Activated T-helper 1 cell treated with anti-CD3 and anti-CD28 coated beads, Interleukin-12 subunit alpha, Interleukin-12 subunit beta, Interleukin-2, Interleukin-4 antibody, amounts not matched to agents 30 ng/mL and 10 ng/mL and 1 ng/mL, durations not matched to agents 14 hours and 24 hours and 36 hours (primary cell): ENCODE results near the gene TMEM176B. TPM values are rescaled to one million over a fixed set of nuclear protein-coding genes. Genes with fewer than 3 reads are reported as not detected.
"Not testable (repeated sequence)": the region's sequence is repeated elsewhere in the genome, so short reads cannot be mapped to it uniquely, and the experiment has no call there.

ENCODE experiments used
- DNase-seq: peaks from one replicate; pipeline ENCODE4 v3.0.0; 2021; ENCODE audit warnings: low spot score
- H3K27ac Mint-ChIP-seq: one replicate; pipeline ENCODE4 v1.8.0; 2021; ENCODE audit warnings: mild to moderate bottlenecking, mixed read lengths
- H3K27me3 Mint-ChIP-seq: one replicate; pipeline ENCODE4 v1.8.0; 2022; ENCODE audit warnings: mild to moderate bottlenecking, moderate library complexity, mixed read lengths; ENCODE audit not compliant: insufficient read depth
- H3K36me3 Mint-ChIP-seq: one replicate; pipeline ENCODE4 v1.8.0; 2021; ENCODE audit warnings: low read depth, mixed read lengths
- H3K4me1 Mint-ChIP-seq: one replicate; pipeline ENCODE4 v1.8.0; 2021; ENCODE audit warnings: low read depth, mixed read lengths
- H3K4me3 Mint-ChIP-seq: one replicate; pipeline ENCODE4 v1.8.0; 2021; ENCODE audit warnings: mild to moderate bottlenecking, moderate library complexity, mixed read lengths
- H3K9me3 Mint-ChIP-seq: one replicate; pipeline ENCODE4 v1.8.0; 2021; ENCODE audit warnings: mixed read lengths
- intact Hi-C: fragments of 100-400 bp; cut with micrococcal nuclease; formaldehyde crosslinking; loops from one replicate; pipeline ENCODE4 v1.15.1; 2024
- total RNA-seq: library from RNA; stranded (reverse); gene quantifications from 2 replicates; pipeline ENCODE4 v1.2.3, GENCODE V29; 2022

Gene TMEM176B
- total RNA-seq, 1 donor from 2014 or later: not detected

GRCh38 chr7:150807616-150808438 is 7.7 kb upstream of the TMEM176B start:
- peaks cover 30% of the 10 kb centered on the region for H3K27me3 Mint-ChIP-seq
- DNase-seq, intact Hi-C loops, H3K27ac Mint-ChIP-seq, H3K9me3 Mint-ChIP-seq, H3K4me3 Mint-ChIP-seq, H3K36me3 Mint-ChIP-seq, H3K4me1 Mint-ChIP-seq: not testable (repeated sequence)

GRCh38 chr7:150806863-150807262 is 6.7 kb upstream of the TMEM176B start:
- H3K27me3 Mint-ChIP-seq: peaks cover 33% of the 10 kb centered on the region
- no peaks in the 10 kb centered on the region for H3K4me1 Mint-ChIP-seq
- intact Hi-C loops: no loop called here
- peaks cover 4% of the 10 kb centered on the region for H3K9me3 Mint-ChIP-seq
- no peaks in the 10 kb centered on the region for H3K36me3 Mint-ChIP-seq
- no peak overlapping the region for H3K4me3 Mint-ChIP-seq
- no peak overlapping the region for H3K27ac Mint-ChIP-seq
- DNase-seq: no peak

- Mint-ChIP-seq H3K36me3 (no peaks in the 10 kb centered on the region), H3K27me3 (peaks cover 32% of the 10 kb centered on the region), H3K9me3 (peaks cover 4% of the 10 kb centered on the region), H3K4me3 (no peak overlapping the region), H3K4me1 (no peaks in the 10 kb centered on the region), H3K27ac (no peak overlapping the region)
- no peak for DNase-seq
- intact Hi-C loops: no loop called here
These were observed 6.3 kb upstream of the TMEM176B start for GRCh38 chr7:150806454-150806853.

DNA sequence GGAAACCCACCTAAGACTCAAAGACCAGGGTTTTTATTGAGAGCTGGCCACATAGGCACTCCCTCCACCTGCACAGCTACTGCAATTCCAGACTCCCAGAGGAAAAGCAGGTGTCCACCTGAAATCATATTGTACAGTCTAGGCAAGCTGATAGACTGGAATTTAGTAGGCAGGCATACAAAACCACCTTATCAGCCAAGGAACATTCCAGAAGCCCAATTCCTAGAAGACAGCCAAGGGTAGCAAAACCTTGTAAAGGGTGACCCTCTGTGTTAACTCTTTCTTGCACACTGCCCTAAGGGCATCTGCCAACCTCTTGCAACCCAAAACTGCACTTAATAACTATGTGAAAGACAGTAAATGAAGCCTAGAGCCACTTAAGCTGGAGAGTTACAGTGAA is 5.7 kb upstream of the TMEM176B start:
- Mint-ChIP-seq H3K36me3 (no peaks in the 10 kb centered on the region), H3K4me1 (no peaks in the 10 kb centered on the region), H3K27me3 (peaks cover 35% of the 10 kb centered on the region), H3K27ac (no peak overlapping the region), H3K9me3 (peaks cover 4% of the 10 kb centered on the region), H3K4me3 (no peak overlapping the region)
- intact Hi-C loops: no loop called here
- no peak for DNase-seq

DNA sequence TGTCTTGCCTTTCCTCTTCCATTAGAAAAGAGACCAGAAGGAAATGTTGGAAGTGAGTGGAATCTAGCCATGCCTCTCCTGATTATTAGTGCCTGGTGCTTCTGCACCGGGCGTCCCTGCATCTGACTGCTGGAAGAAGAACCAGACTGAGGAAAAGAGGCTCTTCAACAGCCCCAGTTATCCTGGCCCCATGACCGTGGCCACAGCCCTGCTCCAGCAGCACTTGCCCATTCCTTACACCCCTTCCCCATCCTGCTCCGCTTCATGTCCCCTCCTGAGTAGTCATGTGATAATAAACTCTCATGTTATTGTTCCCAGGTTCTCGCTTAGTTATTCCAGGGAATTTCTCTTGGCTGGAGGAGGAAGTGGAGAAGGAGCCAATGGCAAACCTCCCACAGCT is 4.6 kb upstream of the TMEM176B start:
- H3K36me3 Mint-ChIP-seq: no peaks in the 10 kb centered on the region
- DNase-seq: no peak
- no peaks in the 10 kb centered on the region for H3K4me1 Mint-ChIP-seq
- H3K27me3 Mint-ChIP-seq: peaks cover 29% of the 10 kb centered on the region
- no peak overlapping the region for H3K4me3 Mint-ChIP-seq
- no peak overlapping the region for H3K27ac Mint-ChIP-seq
- peaks cover 4% of the 10 kb centered on the region for H3K9me3 Mint-ChIP-seq
- intact Hi-C loops: no loop called here

DNA sequence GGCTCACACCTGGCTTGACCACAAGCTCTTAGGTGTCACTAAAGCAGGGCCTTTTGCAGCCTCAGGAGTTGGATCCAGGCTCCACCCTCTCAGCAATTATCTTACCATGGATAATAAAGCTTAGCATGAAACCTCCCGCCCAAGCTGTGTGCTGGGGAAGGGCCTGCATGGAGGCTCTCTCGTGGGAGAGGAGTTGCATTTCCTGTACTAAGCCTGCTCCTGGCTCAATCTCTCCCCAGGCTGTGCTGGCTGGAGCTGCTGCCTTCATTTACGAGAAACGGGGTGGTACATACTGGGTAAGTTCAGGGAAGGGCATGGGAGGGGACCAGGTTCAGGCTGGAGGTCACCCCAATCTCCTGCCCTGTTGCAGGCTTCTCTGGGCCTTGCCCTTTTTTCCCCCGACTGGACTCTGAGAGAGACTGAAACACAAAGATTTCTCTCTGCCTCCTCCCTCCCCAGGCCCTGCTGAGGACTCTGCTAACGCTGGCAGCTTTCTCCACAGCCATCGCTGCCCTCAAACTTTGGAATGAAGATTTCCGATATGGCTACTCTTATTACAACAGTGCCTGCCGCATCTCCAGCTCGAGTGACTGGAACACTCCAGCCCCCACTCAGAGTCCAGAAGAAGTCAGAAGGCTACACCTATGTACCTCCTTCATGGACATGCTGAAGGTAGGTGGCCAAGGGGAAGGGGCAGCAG is 3.1 kb upstream of the TMEM176B start:
- DNase-seq: no peak
- Mint-ChIP-seq H3K4me1 (no peaks in the 10 kb centered on the region), H3K36me3 (no peaks in the 10 kb centered on the region), H3K27me3 (peaks cover 39% of the 10 kb centered on the region), H3K27ac (no peak overlapping the region), H3K9me3 (peaks cover 4% of the 10 kb centered on the region), H3K4me3 (no peak overlapping the region)
- intact Hi-C loops: no loop called here

GRCh38 chr7:150801946-150802771 is 2.0 kb upstream of the TMEM176B start:
- H3K27me3 Mint-ChIP-seq: peaks cover 47% of the 10 kb centered on the region
- H3K27ac Mint-ChIP-seq: no peak overlapping the region
- intact Hi-C loops: no loop called here

DNA sequence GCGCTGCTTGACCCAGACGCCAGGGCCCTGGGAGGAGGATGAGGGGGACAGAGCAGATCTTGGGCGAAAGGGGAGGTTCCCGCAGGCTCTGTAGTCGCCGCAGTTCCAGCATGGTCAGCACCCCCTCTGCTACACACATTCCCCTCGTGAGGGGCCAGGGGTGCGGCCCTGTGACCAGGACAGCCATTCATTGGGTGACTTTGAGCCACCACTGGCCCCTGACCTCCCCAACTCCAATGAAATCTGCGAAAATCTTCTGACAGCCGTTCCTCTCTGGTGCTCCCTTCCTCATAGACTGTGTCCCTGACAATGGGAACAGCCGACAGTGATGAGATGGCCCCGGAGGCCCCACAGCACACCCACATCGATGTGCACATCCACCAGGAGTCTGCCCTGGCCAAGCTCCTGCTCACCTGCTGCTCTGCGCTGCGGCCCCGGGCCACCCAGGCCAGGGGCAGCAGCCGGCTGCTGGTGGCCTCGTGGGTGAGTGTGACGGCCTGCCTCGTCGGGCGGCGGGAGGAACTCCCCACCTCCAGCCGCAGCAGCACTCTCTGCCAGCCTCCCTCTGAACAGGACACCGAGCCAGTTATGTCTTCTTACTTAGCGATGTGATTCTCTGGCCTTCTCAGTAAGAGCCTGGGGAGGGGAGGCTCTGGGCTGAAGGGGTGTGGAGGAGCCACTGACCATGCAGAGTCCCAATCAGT is 1.2 kb upstream of the TMEM176B start:
- H3K27me3 Mint-ChIP-seq: peaks cover 49% of the 10 kb centered on the region
- peaks cover 3% of the 10 kb centered on the region for H3K9me3 Mint-ChIP-seq
- no peaks in the 10 kb centered on the region for H3K4me1 Mint-ChIP-seq
- intact Hi-C loops: no loop called here
- peak overlapping the region; percentile 26 for H3K4me3 Mint-ChIP-seq
- no peaks in the 10 kb centered on the region for H3K36me3 Mint-ChIP-seq
- no peak overlapping the region for H3K27ac Mint-ChIP-seq
- DNase-seq: no peak

More at GRCh38 chr7:150801946-150802771, 2.0 kb upstream of the TMEM176B start:
- DNase-seq: no peak
- peaks cover 4% of the 10 kb centered on the region for H3K9me3 Mint-ChIP-seq
- no peaks in the 10 kb centered on the region for H3K4me1 Mint-ChIP-seq
- H3K4me3 Mint-ChIP-seq: peak overlapping the region; percentile 26
- H3K36me3 Mint-ChIP-seq: no peaks in the 10 kb centered on the region

GRCh38 chr7:150800581-150801241 is 547 bp upstream of the TMEM176B start, which contains the start of gene TMEM176A:
TMEM176A (plus strand) TSS chr7:150800769; CDS start chr7:150801551, 782 bp downstream.
- H3K27ac Mint-ChIP-seq: no peak within 1 kb of the TSS
- H3K4me1 Mint-ChIP-seq: no peaks in the 10 kb centered on the region
- H3K4me3 Mint-ChIP-seq: no peak within 1 kb of the TSS
- no peaks in the 10 kb centered on the region for H3K36me3 Mint-ChIP-seq
- DNase-seq: no peak
- intact Hi-C loops: no loop called here
- H3K27me3 Mint-ChIP-seq: peaks cover 48% of the 10 kb centered on the region
- no peaks in the 10 kb centered on the region for H3K9me3 Mint-ChIP-seq

DNA sequence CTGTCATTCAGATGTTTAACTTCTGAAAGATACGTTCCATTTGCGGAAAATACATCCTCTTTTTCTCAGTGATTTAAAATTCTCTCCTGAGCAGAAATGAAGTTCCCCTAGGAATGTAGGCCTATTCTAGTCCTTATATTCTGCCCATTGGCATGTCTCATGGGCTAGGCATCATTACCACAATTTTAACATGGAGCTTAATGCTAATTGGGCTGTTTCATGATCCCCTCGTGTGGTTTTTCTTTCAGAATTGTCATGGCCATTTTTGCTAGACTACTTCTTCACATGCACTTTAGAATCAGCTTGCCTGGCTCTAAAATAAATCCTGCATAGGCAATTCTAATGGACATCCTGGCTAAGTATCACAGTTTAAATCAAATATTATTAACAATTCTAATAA is 1.0 kb downstream of the TMEM176B start:
- H3K4me3 Mint-ChIP-seq: no peak overlapping the region
- peaks cover 45% of the 10 kb centered on the region for H3K27me3 Mint-ChIP-seq

DNA sequence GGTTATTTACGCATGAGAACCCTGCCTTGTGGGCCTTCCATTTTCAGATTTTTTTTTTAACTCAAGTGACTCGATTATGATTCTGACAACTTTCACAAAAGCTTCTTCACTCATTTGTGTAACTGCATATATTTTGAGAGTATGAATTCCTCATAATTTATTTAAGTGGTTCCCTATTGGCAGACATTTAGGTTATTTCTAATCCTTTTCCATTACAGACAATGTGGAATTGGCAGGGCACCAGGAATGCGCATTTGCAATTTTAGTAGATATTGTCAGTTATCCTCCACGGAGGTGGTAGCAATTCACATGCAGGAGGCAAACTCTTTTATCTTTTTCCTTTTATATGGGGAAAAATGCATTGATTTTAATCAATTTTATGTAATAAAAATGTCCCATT is 2.5 kb downstream of the TMEM176B start:
- H3K9me3 Mint-ChIP-seq: no peaks in the 10 kb centered on the region
- H3K27me3 Mint-ChIP-seq: peaks cover 45% of the 10 kb centered on the region
- H3K27ac Mint-ChIP-seq: no peak overlapping the region
- no peak overlapping the region for H3K4me3 Mint-ChIP-seq
- no peaks in the 10 kb centered on the region for H3K4me1 Mint-ChIP-seq
- intact Hi-C loops: no loop called here
- DNase-seq: no peak
- H3K36me3 Mint-ChIP-seq: no peaks in the 10 kb centered on the region

More for the DNA sequence above, 1.0 kb downstream of the TMEM176B start:
- no peak for DNase-seq
- Mint-ChIP-seq H3K36me3 (no peaks in the 10 kb centered on the region), H3K4me1 (no peaks in the 10 kb centered on the region), H3K27ac (no peak overlapping the region), H3K9me3 (no peaks in the 10 kb centered on the region)
- intact Hi-C loops: no loop called here
